ENCODE measurements around the gene FDXACB1. TPM values are rescaled to one million over a fixed set of nuclear protein-coding genes. Genes with fewer than 3 reads are reported as not detected.

FDXACB1 gene
- total and polyA plus RNA-seq, 2 donors (not counting 3 experiments of a cell fraction or from before 2014, with no cell fraction given): 1.1 to 1.4 TPM

GRCh38 chr11:111925953-111926352, 47.0 kb upstream of the FDXACB1 start:
- Histone ChIP-seq H3K27ac (ENCODE audit: insufficient read depth, low read depth, low read length) (peak overlapping the region; percentile 98), H3K27me3 (ENCODE audit: control insufficient read depth in 2 of 2, insufficient read depth in 2 of 2, low read length in 2 of 2) (no peaks in the 10 kb centered on the region), H3K4me3 (replicated peaks in 1 of 3; ENCODE audit: insufficient read depth in 1 of 3, low read depth in 1 of 3, low read length in 3 of 3) (no peak overlapping the region), H3K9me1 (replicated peaks; ENCODE audit: control insufficient read depth, extremely low read depth, insufficient read depth, low read length) (no peaks in the 10 kb centered on the region), H3K9ac (replicated peaks; ENCODE audit: extremely low read depth, insufficient read depth, low read length) (no peak overlapping the region), H3K4me1 (ENCODE audit: control insufficient read depth, extremely low read depth, insufficient read depth, low read length) (peaks cover 28% of the 10 kb centered on the region), H4K20me1 (replicated peaks; ENCODE audit: control insufficient read depth, extremely low read depth, insufficient read depth, low read length) (no peaks in the 10 kb centered on the region), H3K79me2 (ENCODE audit: control insufficient read depth, insufficient read depth, low read length) (no peaks in the 10 kb centered on the region), H3K9me3 (replicated peaks; ENCODE audit: control insufficient read depth, insufficient read depth, low read length) (no peaks in the 10 kb centered on the region), H3K36me3 (ENCODE audit: control insufficient read depth in 2 of 2, extremely low read depth in 1 of 2, insufficient read depth in 2 of 2, low read length in 2 of 2) (no peaks in the 10 kb centered on the region), H3K4me2 (ENCODE audit: insufficient read depth, low read length) (peak overlapping the region; percentile 75), H2AFZ (ENCODE audit: low read depth, low read length) (peak overlapping the region; percentile 98)
- no peak for FAIRE-seq
- no peak for TF ChIP-seq POLR2A (IDR thresholded peaks at IDR 0.05; ENCODE audit: low read depth, low read length)
- TF ChIP-seq POLR2AphosphoS5 (IDR thresholded peaks at IDR 0.05; ENCODE audit: insufficient read depth, low read depth, low read length): no peak
- no peak for TF ChIP-seq MYC (IDR thresholded peaks at IDR 0.05; ENCODE audit: low read depth, low read length)
- TF ChIP-seq CTCF (IDR thresholded peaks at IDR 0.05; ENCODE audit: extremely low read depth in 1 of 2, insufficient read depth in 1 of 2, low read depth in 1 of 2, low read length in 2 of 2): no peak
- no TSS peak for BruUV-seq (replicated peaks)
- dilution Hi-C loops (cut with MboI; ENCODE audit: extremely low pct_ligation_motif_present, low sequenced_read_pairs): no loop called here
- intact Hi-C loops (cut with micrococcal nuclease): loop anchor here (2.0 to 5.0 kb wide), 6 partner anchors 49 to 355 kb away; partner anchors contain the start of genes ALG9, BCO2, SDHD and SIK2
- no peak for DNase-seq (ENCODE audit: low read depth, low spot score)
- ChIA-PET POLR2A (interaction anchor here (0.6 to 1.3 kb wide), 3 partner anchors 7 to 107 kb away, joined by 3 read pairs; partner anchors contain the start of gene C11orf52), CTCF (interaction anchor here (1.0 to 2.1 kb wide), 12 partner anchors 8 to 97 kb away, joined by 4 to 36 read pairs (median 6); partner anchors contain the start of gene DIXDC1)

GRCh38 chr11:111923951-111924350, 45.0 kb upstream of the FDXACB1 start:
- dilution Hi-C loops (cut with MboI; ENCODE audit: extremely low pct_ligation_motif_present, low sequenced_read_pairs): no loop called here

More at GRCh38 chr11:111923951-111924350, 45.0 kb upstream of the FDXACB1 start:
- Histone ChIP-seq H3K9me3 (replicated peaks; ENCODE audit: control insufficient read depth, insufficient read depth, low read length) (no peaks in the 10 kb centered on the region), H3K27me3 (ENCODE audit: control insufficient read depth in 2 of 2, insufficient read depth in 2 of 2, low read length in 2 of 2) (no peaks in the 10 kb centered on the region), H3K79me2 (ENCODE audit: control insufficient read depth, insufficient read depth, low read length) (no peaks in the 10 kb centered on the region), H3K4me3 (replicated peaks in 1 of 3; ENCODE audit: insufficient read depth in 1 of 3, low read depth in 1 of 3, low read length in 3 of 3) (no peak overlapping the region), H3K4me2 (ENCODE audit: insufficient read depth, low read length) (peak overlapping the region; percentile 17), H3K9ac (replicated peaks; ENCODE audit: extremely low read depth, insufficient read depth, low read length) (peak overlapping the region; percentile 34), H3K27ac (ENCODE audit: insufficient read depth, low read depth, low read length) (peak overlapping the region; percentile 59), H3K9me1 (replicated peaks; ENCODE audit: control insufficient read depth, extremely low read depth, insufficient read depth, low read length) (no peaks in the 10 kb centered on the region), H3K4me1 (ENCODE audit: control insufficient read depth, extremely low read depth, insufficient read depth, low read length) (peaks cover 28% of the 10 kb centered on the region), H4K20me1 (replicated peaks; ENCODE audit: control insufficient read depth, extremely low read depth, insufficient read depth, low read length) (no peaks in the 10 kb centered on the region), H2AFZ (ENCODE audit: low read depth, low read length) (peak overlapping the region; percentile 89), H3K36me3 (ENCODE audit: control insufficient read depth in 2 of 2, extremely low read depth in 1 of 2, insufficient read depth in 2 of 2, low read length in 2 of 2) (no peaks in the 10 kb centered on the region)
- intact Hi-C loops (cut with micrococcal nuclease): no loop called here
- BruUV-seq (replicated peaks): no TSS peak
- CTCF ChIA-PET: interaction anchor here (0.9 to 1.2 kb wide), 4 partner anchors 9 to 58 kb away, joined by 3 read pairs; partner anchors contain the start of gene ALG9
- no peak for FAIRE-seq
- no peak for DNase-seq (ENCODE audit: low read depth, low spot score)
- TF ChIP-seq JUN (IDR thresholded peaks at IDR 0.05; ENCODE audit: borderline replicate concordance, insufficient read depth, insufficient read length, low read depth): no peak
- no peak for TF ChIP-seq POLR2AphosphoS5 (IDR thresholded peaks at IDR 0.05; ENCODE audit: insufficient read depth, low read depth, low read length)
- TF ChIP-seq GATA2 (IDR thresholded peaks at IDR 0.05; ENCODE audit: insufficient read depth, insufficient read length, low read depth, low read length): no peak
- no peak for TF ChIP-seq CTCF (IDR thresholded peaks at IDR 0.05; ENCODE audit: extremely low read depth in 1 of 2, insufficient read depth in 1 of 2, low read depth in 1 of 2, low read length in 2 of 2)
- no peak for TF ChIP-seq MYC (IDR thresholded peaks at IDR 0.05; ENCODE audit: low read depth, low read length)
- TF ChIP-seq POLR2A (IDR thresholded peaks at IDR 0.05; ENCODE audit: low read depth, low read length): no peak
- TF ChIP-seq EZH2 (IDR thresholded peaks at IDR 0.05; ENCODE audit: borderline replicate concordance, low read depth, low read length, severe bottlenecking): no peak
- no peak for TF ChIP-seq FOS (IDR thresholded peaks at IDR 0.05; ENCODE audit: borderline replicate concordance, insufficient read depth, low read length)
- TF ChIP-seq, protein P1, sequence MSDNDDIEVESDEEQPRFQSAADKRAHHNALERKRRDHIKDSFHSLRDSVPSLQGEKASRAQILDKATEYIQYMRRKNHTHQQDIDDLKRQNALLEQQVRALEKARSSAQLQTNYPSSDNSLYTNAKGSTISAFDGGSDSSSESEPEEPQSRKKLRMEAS (IDR thresholded peaks at IDR 0.05; ENCODE audit: insufficient read depth, insufficient read length): no peak
- POLR2A ChIA-PET: no interaction called here

All from endothelial cell of umbilical vein (primary cell).